ENCODE measurements around the gene CCHCR1.
"Not testable (repeated sequence)": the region's sequence is repeated elsewhere in the genome, so short reads cannot be mapped to it uniquely, and the experiment has no call there.

CCHCR1 gene

DNA sequence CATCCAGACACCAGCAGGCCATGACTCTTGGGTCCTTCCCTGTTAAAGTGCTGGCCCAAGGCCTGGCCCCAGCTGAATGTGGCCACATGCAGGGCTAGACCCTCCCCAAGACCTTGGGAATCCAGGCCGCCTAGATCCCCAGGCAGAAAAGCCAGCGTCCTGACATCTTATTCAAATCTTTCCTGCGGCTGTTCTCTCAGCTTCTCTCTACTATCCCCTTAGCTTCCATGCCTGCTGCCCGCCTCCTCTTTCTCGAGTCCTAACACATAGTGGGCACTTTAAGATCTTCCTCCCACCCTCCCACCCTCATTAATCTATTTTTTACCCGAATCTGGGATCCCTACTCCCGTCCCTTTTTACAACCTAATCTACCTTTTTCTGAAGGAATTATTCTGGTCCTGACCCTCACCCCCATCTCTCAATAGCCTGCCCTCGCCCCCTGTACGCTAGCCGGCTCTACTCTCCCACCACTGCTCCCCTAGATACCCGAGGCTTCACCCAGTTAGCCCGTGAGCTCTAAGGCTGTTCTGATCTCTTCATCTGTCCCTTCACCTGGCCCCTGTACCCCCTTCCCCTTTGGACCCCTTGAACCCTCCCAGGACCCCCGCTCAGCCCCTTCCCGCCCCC lies at the start of gene CCHCR1:
TSS of gene CCHCR1 (minus strand) at position 290 of the 627 bp plus-strand sequence. CDS start at position 88, 202 bp downstream.
- DNase-seq (ENCODE audit: low read depth, low spot score): no peak

DNA sequence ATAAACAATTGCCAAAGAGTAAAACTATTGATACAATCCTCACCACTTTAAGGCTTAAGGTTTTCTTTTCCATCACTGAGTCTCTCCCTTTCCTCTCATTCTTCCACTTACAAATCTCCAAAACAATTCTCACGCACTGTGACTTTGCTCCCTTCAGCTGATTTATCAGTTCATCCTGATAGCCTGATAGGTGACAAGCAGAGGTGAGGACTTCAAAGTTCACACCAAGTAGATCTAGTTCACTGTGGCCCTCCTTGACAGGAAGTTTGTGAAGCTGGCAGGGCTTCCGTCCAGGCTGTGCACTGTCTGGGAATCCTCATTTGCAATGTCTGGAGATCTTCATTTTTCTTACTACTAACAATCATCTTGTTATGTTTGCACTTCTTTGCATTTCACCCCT lies 48.0 kb upstream of the CCHCR1 start:
- no peak for DNase-seq (ENCODE audit: low read depth, low spot score)

DNA sequence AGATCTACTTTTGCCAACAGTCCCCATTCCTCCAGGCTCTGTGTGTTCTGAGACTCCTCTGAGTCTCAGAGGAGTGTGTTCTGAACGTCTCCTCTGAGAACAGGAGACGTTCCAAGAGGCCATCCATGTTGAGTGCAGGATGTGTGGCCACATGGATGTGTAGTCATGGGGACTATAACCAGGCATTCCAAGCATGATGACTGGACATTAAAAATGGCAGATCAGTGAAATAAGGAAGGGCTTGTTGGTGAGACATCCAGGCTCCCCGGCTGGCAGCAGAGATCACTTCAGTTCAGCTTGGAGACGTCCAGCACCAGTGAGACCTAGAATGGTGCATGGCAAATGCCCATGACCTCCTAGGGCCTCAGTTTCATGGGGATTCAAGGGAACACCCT lies 47.1 kb upstream of the CCHCR1 start:
- DNase-seq (ENCODE audit: low read depth, low spot score): no peak

GRCh38 chr6:31203345-31203979 lies 45.9 kb upstream of the CCHCR1 start:
- no peak for DNase-seq (ENCODE audit: low read depth, low spot score)

DNA sequence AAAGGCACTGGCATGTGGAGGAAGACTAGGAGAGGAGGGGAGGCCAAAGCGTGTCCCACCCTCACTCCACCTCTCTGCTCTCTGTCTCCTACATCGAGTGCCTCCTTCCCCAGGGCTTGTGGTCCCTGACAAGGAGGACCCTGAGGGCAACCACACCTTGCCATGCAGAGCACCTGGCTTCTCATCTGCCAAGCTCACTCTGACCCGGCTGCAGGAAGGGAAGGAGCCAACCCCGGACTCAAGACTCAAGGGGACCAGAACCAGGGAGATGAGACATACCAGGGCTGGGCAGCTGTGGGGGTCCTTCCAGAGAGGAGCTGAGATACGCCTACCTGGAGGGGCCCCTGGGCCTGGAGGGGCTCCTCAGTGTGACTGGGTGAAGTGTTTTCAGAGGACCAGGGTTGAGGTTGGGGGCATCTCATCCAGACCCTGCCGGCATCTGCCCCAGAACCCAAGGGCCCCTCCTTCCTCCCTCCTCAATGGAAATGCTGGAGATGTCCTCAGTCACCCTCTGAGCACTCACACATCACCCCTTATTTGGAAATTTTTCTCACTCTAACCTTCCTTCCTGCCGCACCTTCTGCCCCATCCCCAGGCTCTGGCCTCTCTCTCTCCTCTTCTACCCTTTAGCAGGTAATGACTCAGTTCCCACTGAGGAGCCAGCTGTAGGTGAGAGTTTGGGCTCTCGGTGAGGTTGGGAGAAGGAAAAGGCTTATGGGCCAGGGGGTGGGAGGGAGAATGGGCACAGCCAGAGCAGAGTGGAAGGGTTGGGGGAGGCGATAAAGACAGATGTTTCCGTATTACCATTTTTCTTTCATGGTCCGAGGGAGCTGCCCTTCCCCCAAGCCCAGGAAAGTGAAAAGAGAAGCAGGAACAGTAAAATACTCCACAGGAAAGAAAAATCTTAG lies 44.9 kb upstream of the CCHCR1 start:
- DNase-seq (ENCODE audit: low read depth, low spot score): no peak

DNA sequence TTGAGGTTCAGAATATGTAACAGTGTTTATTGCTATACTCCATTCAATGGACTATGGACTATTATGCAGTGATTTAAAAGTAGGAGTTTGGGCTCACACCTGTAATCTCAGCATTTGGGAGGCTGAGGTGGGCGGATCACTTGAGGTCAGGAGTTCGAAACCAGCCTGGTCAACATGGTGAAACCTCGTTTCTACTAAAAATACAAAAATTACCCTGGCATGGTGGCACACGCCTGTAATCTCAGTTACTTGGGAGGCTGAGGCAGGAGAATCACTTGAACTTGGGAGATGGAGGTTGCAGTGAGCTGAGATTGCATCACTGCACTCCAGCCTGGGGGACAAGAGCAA lies 41.5 kb upstream of the CCHCR1 start:
- not testable (repeated sequence) for DNase-seq (ENCODE audit: low read depth, low spot score)

GRCh38 chr6:31197559-31198305 lies 40.1 kb upstream of the CCHCR1 start:
- DNase-seq (ENCODE audit: low read depth, low spot score): no peak

DNA sequence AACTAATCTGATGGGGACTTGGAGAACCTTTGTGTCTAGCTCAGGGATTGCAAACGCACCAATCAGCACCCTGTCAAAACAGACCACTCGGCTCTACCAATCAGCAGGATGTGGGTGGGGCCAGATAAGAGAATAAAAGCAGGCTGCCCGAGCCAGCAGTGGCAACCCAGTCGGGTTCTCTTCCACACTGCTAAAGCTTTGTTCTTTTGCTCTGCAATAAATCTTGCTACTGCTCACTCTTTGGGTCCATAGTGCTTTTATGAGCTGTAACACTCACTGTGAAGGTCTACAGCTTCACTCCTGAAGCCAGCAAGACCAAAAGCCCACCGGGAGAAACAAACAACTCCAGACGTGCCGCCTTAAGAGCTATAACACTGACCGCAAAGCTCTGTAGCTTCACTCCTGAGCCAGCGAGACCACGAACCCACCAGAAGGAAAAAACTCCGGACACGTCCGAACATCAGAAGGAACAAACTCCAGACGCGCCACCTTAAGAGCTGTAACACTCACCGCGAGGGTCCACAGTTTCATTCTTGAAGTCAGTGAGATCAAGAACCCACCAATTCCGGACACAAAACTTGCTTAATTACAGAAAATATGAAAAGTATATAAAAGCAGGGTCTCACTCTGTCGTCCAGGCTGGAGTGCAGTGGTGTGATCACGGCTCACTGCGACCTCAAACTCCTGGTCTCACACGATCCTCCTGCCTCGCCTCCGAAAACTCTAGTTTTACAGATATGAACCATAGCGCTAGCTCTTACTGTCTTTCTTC lies 38.8 kb upstream of the CCHCR1 start:
- not testable (repeated sequence) for DNase-seq (ENCODE audit: low read depth, low spot score)

DNA sequence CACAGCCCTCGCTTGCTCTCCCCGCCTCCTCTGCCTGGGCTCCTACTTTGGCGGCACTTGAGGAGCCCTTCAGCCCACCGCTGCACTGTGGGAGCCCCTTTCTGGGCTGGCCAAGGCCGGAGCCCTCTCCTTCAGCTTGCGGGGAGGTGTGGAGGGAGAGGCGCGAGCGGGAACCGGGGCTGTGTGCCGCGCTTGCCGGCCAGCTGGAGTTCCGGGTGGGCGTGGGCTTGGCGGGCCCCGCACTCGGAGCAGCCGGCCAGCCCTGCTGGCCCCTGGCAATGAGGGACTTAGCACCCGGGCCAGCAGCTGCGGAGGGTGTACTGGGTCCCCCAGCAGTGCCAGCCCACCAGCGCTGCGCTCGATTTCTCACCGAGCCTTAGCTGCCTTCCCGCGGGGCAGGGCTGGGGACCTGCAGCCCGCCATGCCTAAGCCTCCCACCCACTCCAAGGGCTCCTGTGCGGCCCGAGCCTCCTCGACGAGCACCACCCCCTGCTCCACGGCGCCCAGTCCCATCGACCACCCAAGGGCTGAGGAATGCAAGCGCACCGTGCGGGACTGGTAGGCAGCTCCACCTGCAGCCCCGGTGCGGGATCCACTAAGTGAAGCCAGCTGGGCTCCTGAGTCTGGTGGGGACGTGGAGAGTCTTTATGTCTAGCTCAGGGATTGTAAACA lies 37.8 kb upstream of the CCHCR1 start:
- DNase-seq (ENCODE audit: low read depth, low spot score): not testable (repeated sequence)

- DNase-seq (ENCODE audit: low read depth, low spot score): no peak
Measured at GRCh38 chr6:31194061-31194834, 36.6 kb upstream of the CCHCR1 start.

- DNase-seq (ENCODE audit: low read depth, low spot score): no peak
Measured at GRCh38 chr6:31193206-31193605, 35.6 kb upstream of the CCHCR1 start.

GRCh38 chr6:31192431-31193105 lies 35.0 kb upstream of the CCHCR1 start:
- DNase-seq (ENCODE audit: low read depth, low spot score): not testable (repeated sequence)

DNA sequence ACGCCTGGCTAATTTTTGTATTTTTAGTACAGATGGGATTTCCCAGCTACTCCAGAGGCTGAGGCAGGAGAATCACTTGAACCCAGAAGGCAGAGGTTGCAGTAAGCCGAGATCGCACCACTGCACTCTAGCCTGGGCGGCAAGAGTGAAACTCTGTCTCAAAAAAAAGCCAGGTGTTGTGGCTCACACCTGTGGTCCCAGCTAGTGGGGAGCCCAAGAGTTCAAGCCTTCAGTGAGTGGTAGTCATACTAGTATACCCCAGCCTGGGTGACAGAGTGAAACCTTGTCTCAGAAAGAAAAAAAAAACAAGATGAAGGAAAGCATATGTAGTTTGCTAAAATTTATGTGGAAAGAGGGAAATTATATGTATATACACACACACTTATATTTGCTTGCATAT lies 32.9 kb upstream of the CCHCR1 start:
- DNase-seq (ENCODE audit: low read depth, low spot score): no peak

DNA sequence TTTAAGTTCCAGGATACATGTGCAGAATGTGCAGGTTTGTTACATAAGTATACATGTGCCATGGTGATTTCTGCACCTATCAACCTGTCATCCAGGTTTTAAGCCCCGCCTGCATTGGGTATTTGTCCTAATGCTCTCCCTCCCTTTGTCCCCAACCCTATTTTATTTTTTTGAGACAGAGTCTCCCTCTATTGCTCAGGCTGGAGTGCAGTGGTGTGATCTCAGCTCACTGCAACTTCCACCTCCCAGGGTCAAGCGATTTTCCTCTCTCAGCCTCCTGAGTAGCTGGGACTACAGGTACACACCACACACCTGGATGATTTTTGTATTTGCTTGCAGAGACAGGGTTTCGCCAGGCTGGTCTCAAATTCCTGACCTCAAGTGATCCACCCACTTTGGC lies 31.6 kb upstream of the CCHCR1 start:
- DNase-seq (ENCODE audit: low read depth, low spot score): not testable (repeated sequence)

DNA sequence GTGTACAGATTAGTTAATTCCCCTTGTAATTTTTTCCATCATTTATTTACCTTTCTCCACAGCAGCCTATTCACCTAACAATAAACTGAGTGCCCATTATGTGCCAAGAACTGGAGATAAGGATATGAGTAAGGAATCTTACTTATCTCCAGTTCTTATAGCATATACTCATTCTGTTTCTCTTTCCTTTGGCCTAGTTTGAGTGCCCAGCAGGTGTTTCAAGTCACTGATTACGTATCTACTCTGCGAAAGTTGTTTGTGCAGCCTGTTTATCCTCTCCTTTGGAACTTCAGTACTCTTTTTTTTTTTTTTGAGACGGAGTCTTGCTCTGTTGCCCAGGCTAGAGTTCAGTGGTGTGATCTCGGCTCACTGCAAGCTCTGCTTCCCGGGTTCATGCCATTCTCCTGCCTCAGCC lies 30.2 kb upstream of the CCHCR1 start:
- DNase-seq (ENCODE audit: low read depth, low spot score): no peak

DNA sequence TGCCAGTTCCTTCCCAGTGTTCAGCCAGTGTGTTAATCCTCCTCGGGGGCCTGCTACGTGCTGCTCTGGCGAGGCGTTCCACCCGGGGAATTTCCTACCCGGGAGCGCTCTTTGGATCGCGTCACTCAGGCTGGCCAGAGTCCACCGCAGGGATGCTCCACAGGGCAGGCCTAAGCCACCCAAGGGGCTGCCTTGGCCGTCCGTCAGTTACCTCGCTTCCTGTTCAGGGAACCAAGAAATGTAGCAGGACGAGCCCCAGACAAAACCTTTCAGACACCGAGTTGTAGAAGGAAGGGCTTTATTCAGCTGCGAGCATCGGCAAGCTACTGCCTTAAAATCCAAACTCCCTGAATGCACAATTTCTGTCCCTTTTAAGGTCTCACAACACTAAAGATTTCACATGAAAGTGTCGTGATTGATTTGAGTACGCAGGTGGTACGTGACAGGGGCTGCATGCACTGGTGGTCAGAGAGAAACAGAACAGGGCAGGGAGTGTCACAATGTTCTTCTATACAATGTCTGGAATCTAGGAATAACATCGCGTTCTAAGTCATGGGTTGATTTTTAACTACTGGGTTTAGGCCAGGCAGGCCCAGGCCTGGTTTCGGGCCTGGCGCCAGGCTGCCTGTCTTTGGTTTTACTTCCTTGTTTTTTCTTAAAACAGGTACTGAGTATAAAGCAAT lies 28.6 kb upstream of the CCHCR1 start:
- DNase-seq (ENCODE audit: low read depth, low spot score): no peak

GRCh38 chr6:31185695-31186051 lies 28.1 kb upstream of the CCHCR1 start:
- DNase-seq (ENCODE audit: low read depth, low spot score): not testable (repeated sequence)

- DNase-seq (ENCODE audit: low read depth, low spot score): not testable (repeated sequence)
Measured at GRCh38 chr6:31183859-31184258, 26.3 kb upstream of the CCHCR1 start.

GRCh38 chr6:31183287-31183686 lies 25.7 kb upstream of the CCHCR1 start:
- not testable (repeated sequence) for DNase-seq (ENCODE audit: low read depth, low spot score)

Data from smooth muscle cell of the brain vasculature (primary cell).